Hepatocyte (in vitro differentiated cells): ENCODE results near the gene AEBP1. TPM values are rescaled to one million over a fixed set of nuclear protein-coding genes. Genes with fewer than 3 reads are reported as not detected.

Experiments
- DNase-seq: peaks from one replicate; pipeline ENCODE4 v3.0.0-alpha.2; 2016; ENCODE audit warnings: low spot score
- H2AFZ ChIP-seq: fragments of 200-600 bp; sonication (generic); 2 replicates; pipeline ENCODE4 v1.6.0; 2016; ENCODE audit warnings: antibody characterized with exemption, mild to moderate bottlenecking
- H3K27ac ChIP-seq: fragments of 200-600 bp; sonication (generic); 2 replicates; pipeline ENCODE4 v1.5.1; 2016; ENCODE audit warnings: mild to moderate bottlenecking
- H3K27me3 ChIP-seq: fragments of 200-600 bp; sonication (generic); 2 replicates; pipeline ENCODE4 v1.6.1; 2016
- H3K36me3 ChIP-seq: fragments of 200-600 bp; sonication (generic); replicated peaks from 2 replicates; pipeline ENCODE4 v1.5.1; 2016; ENCODE audit warnings: low read depth; ENCODE audit not compliant: insufficient read depth
- H3K4me1 ChIP-seq: fragments of 200-600 bp; sonication (generic); 2 replicates; pipeline ENCODE4 v1.5.1; 2016; ENCODE audit warnings: mild to moderate bottlenecking, moderate library complexity; ENCODE audit not compliant: insufficient read depth
- H3K4me2 ChIP-seq: fragments of 200-600 bp; sonication (generic); 2 replicates; pipeline ENCODE4 v1.6.0; 2016
- H3K4me3 ChIP-seq: fragments of 200-600 bp; sonication (generic); 2 replicates; pipeline ENCODE4 v1.5.1; 2016; ENCODE audit warnings: mild to moderate bottlenecking
- H3K79me2 ChIP-seq: fragments of 200-600 bp; sonication (generic); 2 replicates; pipeline ENCODE4 v1.6.0; 2017; ENCODE audit warnings: mild to moderate bottlenecking
- H3K9me2 ChIP-seq: fragments of 200-600 bp; sonication (generic); replicated peaks from 2 replicates; pipeline ENCODE4 v1.6.0; 2017; ENCODE audit warnings: mild to moderate bottlenecking; ENCODE audit not compliant: insufficient read depth
- H3K9me3 ChIP-seq: fragments of 200-600 bp; sonication (generic); 2 replicates; pipeline ENCODE4 v1.5.1; 2016; ENCODE audit warnings: low read depth, mild to moderate bottlenecking
- H4K20me1 ChIP-seq: fragments of 200-600 bp; sonication (generic); 2 replicates; pipeline ENCODE4 v1.6.0; 2016; ENCODE audit warnings: mild to moderate bottlenecking; ENCODE audit not compliant: insufficient read depth, poor library complexity, severe bottlenecking
- EZH2 ChIP-seq: fragments of 200-600 bp; sonication (generic); IDR thresholded peaks from 2 replicates; pipeline ENCODE4 v1.6.1; 2016; ENCODE audit warnings: antibody characterized with exemption, mild to moderate bottlenecking, borderline replicate concordance
- EZH2phosphoT487 ChIP-seq: fragments of 200-600 bp; sonication (generic); IDR thresholded peaks from one replicate; pipeline ENCODE4 v1.6.1; 2018; ENCODE audit warnings: antibody characterized with exemption, mild to moderate bottlenecking, low read depth, moderate library complexity; ENCODE audit not compliant: unreplicated experiment, severe bottlenecking
- WGBS: methylation state at CpG from one replicate; pipeline ENCODE4 v1.1.6; 2016; ENCODE audit warnings: low lambda C conversion rate; ENCODE audit errors: missing lambda C conversion rate; 5-methylcytosine and 5-hydroxymethylcytosine counted together
- polyA plus RNA-seq: library from polyadenylated mRNA; unstranded; fragments of >200 nt; fragmentation: Nextera tagmentation; extraction: Ambion mirVana; gene quantifications from 2 replicates; pipeline ENCODE4 v1.2.1, GENCODE V29; 2016
- total RNA-seq: library from RNA; depleted of rRNA; stranded (reverse); fragments of >200 nt; gene quantifications from 2 replicates; pipeline ENCODE4 v1.2.3, GENCODE V29; 2014
- TF ChIP-seq, protein P1 (sequence below): fragments of 200-600 bp; sonication (generic); IDR thresholded peaks from 2 replicates; pipeline ENCODE4 v1.5.1; 2016; ENCODE audit warnings: antibody characterized with exemption, mild to moderate bottlenecking; ENCODE audit not compliant: poor library complexity

AEBP1 gene
- total and polyA plus RNA-seq, 2 experiments from 2014 or later = 26.7 to 108 TPM

- WGBS = 95% methylated on average over 5 of the region's 5 CpGs
- no peak for DNase-seq
- TF ChIP-seq EZH2 = no peak
- TF ChIP-seq, protein P1, sequence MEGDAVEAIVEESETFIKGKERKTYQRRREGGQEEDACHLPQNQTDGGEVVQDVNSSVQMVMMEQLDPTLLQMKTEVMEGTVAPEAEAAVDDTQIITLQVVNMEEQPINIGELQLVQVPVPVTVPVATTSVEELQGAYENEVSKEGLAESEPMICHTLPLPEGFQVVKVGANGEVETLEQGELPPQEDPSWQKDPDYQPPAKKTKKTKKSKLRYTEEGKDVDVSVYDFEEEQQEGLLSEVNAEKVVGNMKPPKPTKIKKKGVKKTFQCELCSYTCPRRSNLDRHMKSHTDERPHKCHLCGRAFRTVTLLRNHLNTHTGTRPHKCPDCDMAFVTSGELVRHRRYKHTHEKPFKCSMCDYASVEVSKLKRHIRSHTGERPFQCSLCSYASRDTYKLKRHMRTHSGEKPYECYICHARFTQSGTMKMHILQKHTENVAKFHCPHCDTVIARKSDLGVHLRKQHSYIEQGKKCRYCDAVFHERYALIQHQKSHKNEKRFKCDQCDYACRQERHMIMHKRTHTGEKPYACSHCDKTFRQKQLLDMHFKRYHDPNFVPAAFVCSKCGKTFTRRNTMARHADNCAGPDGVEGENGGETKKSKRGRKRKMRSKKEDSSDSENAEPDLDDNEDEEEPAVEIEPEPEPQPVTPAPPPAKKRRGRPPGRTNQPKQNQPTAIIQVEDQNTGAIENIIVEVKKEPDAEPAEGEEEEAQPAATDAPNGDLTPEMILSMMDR = no peak
- no peak for TF ChIP-seq EZH2phosphoT487
- H3K9me2 ChIP-seq = no peaks in the 10 kb centered on the region
- H3K36me3 ChIP-seq = no peaks in the 10 kb centered on the region
- peaks cover 6% of the 10 kb centered on the region for H3K4me1 ChIP-seq
- H3K4me3 ChIP-seq = no peak overlapping the region
- no peaks in the 10 kb centered on the region for H3K9me3 ChIP-seq
- no peak overlapping the region for H2AFZ ChIP-seq
- H3K79me2 ChIP-seq = peaks cover 9% of the 10 kb centered on the region
- no peaks in the 10 kb centered on the region for H3K27me3 ChIP-seq
- no peak overlapping the region for H3K27ac ChIP-seq
- H4K20me1 ChIP-seq = no peaks in the 10 kb centered on the region
- H3K4me2 ChIP-seq = no peak overlapping the region
Observed at GRCh38 chr7:44080118-44080517, 24.0 kb upstream of the AEBP1 start.

DNA sequence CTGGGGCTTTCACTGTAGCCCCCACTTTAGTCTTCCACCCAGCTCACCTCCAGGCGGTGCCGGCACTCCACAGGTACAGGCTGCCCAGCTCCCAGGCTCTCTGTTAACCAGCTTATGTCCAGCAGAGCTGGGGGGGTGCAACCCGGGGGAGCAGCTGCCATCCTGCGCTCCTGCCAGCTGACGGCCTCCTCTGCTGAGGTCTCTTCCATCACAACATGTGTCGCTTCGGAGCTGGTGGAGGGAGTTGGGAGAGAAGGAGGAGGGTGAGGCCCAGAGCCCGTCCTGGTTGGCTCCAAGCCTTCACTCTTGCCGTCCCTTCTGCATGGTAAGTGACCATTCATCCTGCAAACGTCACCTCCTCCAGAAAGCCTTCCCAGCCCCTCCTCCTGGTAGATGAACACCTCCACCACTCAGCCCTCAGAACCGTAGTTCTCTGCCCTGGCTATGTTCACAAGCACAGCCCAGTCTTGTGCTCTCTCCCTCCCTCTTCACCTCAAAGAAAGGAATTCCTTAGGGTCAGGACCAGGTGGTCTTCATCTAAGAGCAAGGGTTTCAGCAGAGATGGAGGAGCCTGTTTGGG, 23.4 kb upstream of the AEBP1 start:
- Histone ChIP-seq H3K27ac (no peak overlapping the region), H3K4me1 (peaks cover 6% of the 10 kb centered on the region), H3K79me2 (peaks cover 9% of the 10 kb centered on the region), H3K27me3 (no peaks in the 10 kb centered on the region), H2AFZ (no peak overlapping the region), H3K9me3 (no peaks in the 10 kb centered on the region), H3K4me2 (peak overlapping the region; percentile 86), H3K4me3 (no peak overlapping the region), H4K20me1 (no peaks in the 10 kb centered on the region), H3K9me2 (no peaks in the 10 kb centered on the region), H3K36me3 (no peaks in the 10 kb centered on the region)
- TF ChIP-seq EZH2phosphoT487 (no peak), EZH2 (no peak)
- TF ChIP-seq, protein P1 = no peak
- WGBS = 92% methylated on average over 11 of the region's 11 CpGs
- no peak for DNase-seq

DNA sequence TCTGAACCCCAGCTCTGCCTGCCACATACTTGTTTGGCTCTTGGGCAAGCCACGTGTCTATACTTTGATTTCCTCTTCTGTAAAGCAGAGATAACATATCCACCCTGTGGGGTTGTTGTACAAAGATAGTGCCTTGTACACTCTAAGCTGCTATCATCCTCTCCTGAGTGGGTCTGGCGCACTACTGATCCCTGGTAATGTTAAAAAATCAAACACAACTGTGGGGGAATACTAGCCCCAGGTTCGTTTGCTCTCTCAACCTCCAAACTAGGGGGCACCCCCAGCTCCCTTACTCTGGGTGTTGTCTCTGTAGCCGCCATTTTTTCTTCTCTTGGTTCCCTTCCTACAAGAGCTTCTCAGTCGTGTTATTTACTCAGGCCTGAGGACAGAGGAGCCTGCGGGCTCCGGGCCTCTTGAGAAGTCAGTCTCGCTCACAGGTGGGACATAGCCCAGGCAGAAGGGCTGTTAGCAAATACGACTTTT, 22.8 kb upstream of the AEBP1 start:
- H3K79me2 ChIP-seq = peaks cover 9% of the 10 kb centered on the region
- DNase-seq = no peak
- H3K36me3 ChIP-seq = no peaks in the 10 kb centered on the region
- peak overlapping the region; percentile 86 for H3K4me2 ChIP-seq
- H2AFZ ChIP-seq = no peak overlapping the region
- H3K9me2 ChIP-seq = no peaks in the 10 kb centered on the region
- no peaks in the 10 kb centered on the region for H3K27me3 ChIP-seq
- no peak overlapping the region for H3K4me3 ChIP-seq
- WGBS = 71% methylated on average over 9 of the region's 9 CpGs
- H3K27ac ChIP-seq = peak overlapping the region; percentile 88
- H4K20me1 ChIP-seq = no peaks in the 10 kb centered on the region
- no peak for TF ChIP-seq EZH2phosphoT487
- TF ChIP-seq, protein P1 = no peak
- TF ChIP-seq EZH2 = no peak
- H3K4me1 ChIP-seq = peaks cover 6% of the 10 kb centered on the region
- H3K9me3 ChIP-seq = no peaks in the 10 kb centered on the region
